A549 (cell line): Measurements from ENCODE around the gene PELI1. TPM values are rescaled to one million over a fixed set of nuclear protein-coding genes. Genes with fewer than 3 reads are reported as not detected.

Experiments
- ATAC-seq, 2 experiments: fragments of 200-7000 bp in 1 of 2; fragments of >200 bp in 1 of 2; cut with Nextera tagmentation in 1 of 2; cut with Tn5 transposase in 1 of 2; 3 replicates each; pipeline versions ENCODE4 v1.8.0 to v1.9.1; 2018 to 2020; ENCODE audit warnings: mild to moderate bottlenecking in 1 of 2, moderate library complexity in 1 of 2
- CTCF ChIA-PET: fragments of 300-600 bp; sonication (Branson Sonifier 250); formaldehyde crosslinking; extraction: SDS; loops from one replicate; lab custom pipeline; 2021; ENCODE audit warnings: antibody characterized with exemption, inconsistent platforms; lab: Yijun Ruan, JAX
- POLR2A ChIA-PET: fragments of 350-600 bp; formaldehyde crosslinking; extraction: SDS; loops from one replicate; lab custom pipeline; 2021; ENCODE audit warnings: antibody characterized with exemption, inconsistent platforms; lab: Yijun Ruan, JAX
- DNase-seq, 2 experiments: peaks; one replicate each; pipeline versions ENCODE4 v3.0.0 to v3.0.0-alpha.2; 2011 to 2016; ENCODE audit warnings: low read depth in 1 of 2, low spot score in 1 of 2
- FAIRE-seq: peaks from 2 replicates; lab custom pipeline; 2011; peaks lifted over from hg19 to GRCh38; lab: Jason Lieb, UNC
- H3K27ac ChIP-seq, 2 experiments: fragments of >200 bp; sonication (Bioruptor Twin); formaldehyde crosslinking; 3 replicates each; pipeline ENCODE4 v1.5.1; 2016 to 2017
- H3K4me1 ChIP-seq: fragments of >200 bp; sonication (Bioruptor Twin); formaldehyde crosslinking; 3 replicates; pipeline ENCODE4 v1.6.1; 2016
- H3K4me2 ChIP-seq: fragments of >200 bp; sonication (Bioruptor Twin); formaldehyde crosslinking; 3 replicates; pipeline ENCODE4 v1.6.1; 2016
- H3K4me3 ChIP-seq: fragments of >200 bp; sonication (Bioruptor Twin); formaldehyde crosslinking; 3 replicates; pipeline ENCODE4 v1.5.1; 2016
- H3K9me3 ChIP-seq: fragments of >200 bp; sonication (Bioruptor Twin); formaldehyde crosslinking; 3 replicates; pipeline ENCODE4 v1.6.1; 2016
- CHD2 ChIP-seq: fragments of 150-350 bp; IDR thresholded peaks from 2 replicates; pipeline ENCODE4 v1.6.1; 2014; ENCODE audit warnings: low read length; ENCODE audit not compliant: partially characterized antibody
- EHMT2 ChIP-seq: fragments of 200-600 bp; sonication (generic); IDR thresholded peaks from 2 replicates; pipeline ENCODE4 v1.6.1; 2016; ENCODE audit warnings: antibody characterized with exemption, low read depth, mild to moderate bottlenecking, moderate library complexity
- EP300 ChIP-seq, 2 experiments: fragments of >200 bp; sonication (Bioruptor Twin); formaldehyde crosslinking; IDR thresholded peaks; 2 replicates in 1 of 2; 3 replicates in 1 of 2; pipeline ENCODE4 v1.6.1; 2016 to 2017
- ESRRA ChIP-seq: fragments of 150-350 bp; IDR thresholded peaks from 2 replicates; pipeline ENCODE4 v1.6.1; 2014; ENCODE audit warnings: mild to moderate bottlenecking, low read length, borderline replicate concordance
- FOSB ChIP-seq: fragments of 250-450 bp; sonication (Bioruptor Pico); IDR thresholded peaks from 2 replicates; pipeline ENCODE4 v1.5.0; 2020; ENCODE audit warnings: mild to moderate bottlenecking, moderate library complexity
- FOSL2 ChIP-seq, 2 experiments: fragments of 450-650 bp in 1 of 2; fragments of >200 bp in 1 of 2; sonication (Bioruptor Twin) in 1 of 2; formaldehyde crosslinking; IDR thresholded peaks; 2 replicates each; pipeline versions ENCODE4 v1.5.0 to v1.6.1; 2016 to 2020; ENCODE audit warnings: mild to moderate bottlenecking in 1 of 2, moderate library complexity in 1 of 2
- FOXS1 ChIP-seq: fragments of 250-450 bp; sonication (Bioruptor Pico); IDR thresholded peaks from 2 replicates; pipeline ENCODE4 v1.5.0; 2020; ENCODE audit warnings: mild to moderate bottlenecking, moderate library complexity
- HOXA7 ChIP-seq: fragments of 250-450 bp; sonication (Bioruptor Pico); IDR thresholded peaks from 2 replicates; pipeline ENCODE4 v1.5.0; 2020; ENCODE audit warnings: mild to moderate bottlenecking, moderate library complexity
- JUN ChIP-seq, 2 experiments: fragments of >200 bp; sonication (Bioruptor Twin); formaldehyde crosslinking; IDR thresholded peaks; 2 replicates in 1 of 2; 3 replicates in 1 of 2; pipeline ENCODE4 v1.6.1; 2016 to 2017
- KDM1A ChIP-seq: fragments of 200-600 bp; sonication (generic); IDR thresholded peaks from 2 replicates; pipeline ENCODE4 v1.6.1; 2016; ENCODE audit warnings: low read depth, mild to moderate bottlenecking
- KDM5A ChIP-seq: fragments of 200-600 bp; sonication (generic); IDR thresholded peaks from 2 replicates; pipeline ENCODE4 v1.6.1; 2016; ENCODE audit warnings: antibody characterized with exemption, mild to moderate bottlenecking
- MAFK ChIP-seq: fragments of 450-650 bp; IDR thresholded peaks from 2 replicates; pipeline ENCODE4 v1.6.1; 2014; ENCODE audit not compliant: partially characterized antibody
- MAZ ChIP-seq: fragments of 150-350 bp; IDR thresholded peaks from 2 replicates; pipeline ENCODE4 v1.6.1; 2014; ENCODE audit warnings: antibody characterized with exemption, low read depth, low read length, borderline replicate concordance
- MYC ChIP-seq: IDR thresholded peaks from 2 replicates; pipeline ENCODE4 v1.6.1; 2012; ENCODE audit warnings: mild to moderate bottlenecking, inconsistent platforms, low read length, improper control_type of control experiment, borderline replicate concordance
- NPAS2 ChIP-seq: fragments of 250-450 bp; sonication (Bioruptor Pico); IDR thresholded peaks from 2 replicates; pipeline ENCODE4 v1.8.0; 2022; ENCODE audit warnings: mild to moderate bottlenecking, moderate library complexity, borderline replicate concordance
- NR3C1 ChIP-seq: fragments of >200 bp; sonication (Bioruptor Twin); formaldehyde crosslinking; IDR thresholded peaks from 3 replicates; pipeline ENCODE4 v1.6.1; 2017
- POLR2A ChIP-seq: IDR thresholded peaks from 2 replicates; pipeline ENCODE4 v1.6.1; 2012; ENCODE audit warnings: mild to moderate bottlenecking, low read length
- POLR2AphosphoS2 ChIP-seq: conservative IDR thresholded peaks from 2 replicates; pipeline ENCODE4 v1.6.1; 2012; ENCODE audit warnings: low read length, improper control_type of control experiment, inconsistent platforms
- RAD21 ChIP-seq, 2 experiments: fragments of >200 bp in 1 of 2; sonication (Bioruptor Twin) in 1 of 2; formaldehyde crosslinking in 1 of 2; IDR thresholded peaks in 1 of 2; conservative IDR thresholded peaks in 1 of 2; 2 replicates in 1 of 2; 3 replicates in 1 of 2; pipeline ENCODE4 v1.6.1; 2012 to 2018; ENCODE audit warnings: inconsistent platforms in 1 of 2
- RARB ChIP-seq: fragments of 250-450 bp; sonication (Bioruptor Pico); IDR thresholded peaks from 2 replicates; pipeline ENCODE4 v1.8.0; 2021; ENCODE audit warnings: mild to moderate bottlenecking, moderate library complexity
- RNF2 ChIP-seq: fragments of 200-600 bp; sonication (generic); IDR thresholded peaks from 2 replicates; pipeline ENCODE4 v1.6.1; 2016; ENCODE audit warnings: low read depth, mild to moderate bottlenecking, antibody characterized with exemption, moderate library complexity, borderline replicate concordance
- TFCP2L1 ChIP-seq: fragments of 250-450 bp; sonication (Bioruptor Pico); IDR thresholded peaks from 2 replicates; pipeline ENCODE4 v1.5.0; 2021; ENCODE audit warnings: mild to moderate bottlenecking
- ZNF302 ChIP-seq: fragments of 250-450 bp; sonication (Bioruptor Pico); IDR thresholded peaks from 2 replicates; pipeline ENCODE4 v1.9.0; 2021; ENCODE audit warnings: inconsistent platforms, mild to moderate bottlenecking, moderate library complexity
- WGBS: methylation state at CpG from one replicate; pipeline ENCODE4 v1.1.6; 2017; ENCODE audit errors: missing lambda C conversion rate; 5-methylcytosine and 5-hydroxymethylcytosine counted together
- polyA plus RNA-seq, 4 experiments: library from polyadenylated mRNA; depleted of rRNA in 3 of 4; stranded (reverse); fragments of >200 nt; fragmentation: RNase III in 1 of 4; extraction: RNeasy Plus Mini Kit Qiagen cat#74134 plus additional on column Dnase treatment in 1 of 4; gene quantifications; 2 replicates in 3 of 4; 3 replicates in 1 of 4; pipeline ENCODE4 v1.2.3, GENCODE V29; 2011 to 2017
- TF ChIP-seq, protein P1 (sequence below): IDR thresholded peaks from 2 replicates; pipeline ENCODE4 v1.6.1; 2012; ENCODE audit warnings: low read depth, borderline replicate concordance
- TF ChIP-seq, protein P2 (sequence below): fragments of >200 bp; sonication (Bioruptor Twin); formaldehyde crosslinking; IDR thresholded peaks from 3 replicates; pipeline ENCODE4 v1.5.1; 2016
- TF ChIP-seq, protein P3 (sequence below): fragments of 250-450 bp; sonication (Bioruptor Pico); IDR thresholded peaks from 2 replicates; pipeline ENCODE4 v1.5.0; 2020; ENCODE audit warnings: low read depth, mild to moderate bottlenecking, moderate library complexity
- TF ChIP-seq, protein P4 (sequence below): IDR thresholded peaks from 2 replicates; pipeline ENCODE4 v1.6.1; 2012
- TF ChIP-seq, protein P5 (sequence below): fragments of >200 bp; sonication (Bioruptor Twin); formaldehyde crosslinking; IDR thresholded peaks from 2 replicates; pipeline ENCODE4 v1.6.1; 2016
- TF ChIP-seq, protein P6 (sequence below): fragments of >200 bp; sonication (Bioruptor Twin); formaldehyde crosslinking; IDR thresholded peaks from 3 replicates; pipeline ENCODE4 v1.6.1; 2016

PELI1 gene
- polyA plus RNA-seq, 2 of the 4 experiments (the other 2 are of a cell fraction) = 2.1 to 5.1 TPM

DNA sequence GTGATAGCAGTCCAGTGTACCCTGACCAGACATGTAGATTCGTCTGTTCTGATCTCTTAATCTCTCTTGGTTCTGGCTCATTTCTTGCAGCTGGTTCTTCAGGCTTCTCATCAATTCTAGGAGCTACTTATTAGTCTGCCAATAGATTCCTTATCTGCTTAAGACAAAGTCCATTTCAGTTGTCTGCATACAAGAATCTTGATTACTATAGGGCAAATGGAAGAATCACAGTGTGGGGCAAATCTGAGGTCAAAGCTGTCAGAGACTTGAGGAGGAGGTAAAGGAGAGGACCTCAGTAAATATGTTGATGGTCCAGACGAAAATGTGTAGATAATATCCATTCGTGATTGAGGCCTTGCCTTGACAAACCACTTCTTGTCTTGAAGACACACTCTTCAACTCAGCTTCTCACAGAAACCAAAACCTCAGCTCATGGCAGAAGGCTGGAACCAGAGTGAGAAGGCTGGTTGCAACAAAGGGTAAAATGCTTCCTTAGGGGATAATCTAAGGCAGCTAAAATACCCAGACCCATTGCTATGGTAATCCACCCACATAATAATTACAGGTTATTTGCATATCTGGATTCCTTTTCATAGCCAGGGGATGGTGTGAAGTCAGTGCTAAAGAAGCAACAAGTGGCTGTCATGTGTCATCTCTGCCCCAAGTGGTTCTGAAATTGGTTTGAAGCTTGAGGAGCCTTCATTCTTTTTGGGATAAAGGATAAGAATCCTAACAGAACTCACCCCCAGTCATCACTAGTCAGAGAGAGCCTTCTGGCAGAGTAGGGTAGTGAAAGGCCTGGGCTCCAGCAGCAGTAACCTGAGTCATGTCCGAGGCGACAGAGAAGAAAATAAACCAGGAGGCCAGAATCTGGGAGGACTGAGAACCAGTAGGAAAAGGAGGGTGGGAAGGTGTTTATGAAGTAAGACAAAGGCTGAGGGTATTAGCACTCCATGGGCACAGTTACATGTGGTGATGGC lies 29.2 kb upstream of the PELI1 start (continued):
- TF ChIP-seq, protein P1, sequence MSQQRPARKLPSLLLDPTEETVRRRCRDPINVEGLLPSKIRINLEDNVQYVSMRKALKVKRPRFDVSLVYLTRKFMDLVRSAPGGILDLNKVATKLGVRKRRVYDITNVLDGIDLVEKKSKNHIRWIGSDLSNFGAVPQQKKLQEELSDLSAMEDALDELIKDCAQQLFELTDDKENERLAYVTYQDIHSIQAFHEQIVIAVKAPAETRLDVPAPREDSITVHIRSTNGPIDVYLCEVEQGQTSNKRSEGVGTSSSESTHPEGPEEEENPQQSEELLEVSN = no peak
- TF ChIP-seq ZNF302 (CRISPR knock-in tag) = no peak
- no peak for TF ChIP-seq HOXA7 (CRISPR knock-in tag)
- TF ChIP-seq POLR2AphosphoS2 = no peak

DNA sequence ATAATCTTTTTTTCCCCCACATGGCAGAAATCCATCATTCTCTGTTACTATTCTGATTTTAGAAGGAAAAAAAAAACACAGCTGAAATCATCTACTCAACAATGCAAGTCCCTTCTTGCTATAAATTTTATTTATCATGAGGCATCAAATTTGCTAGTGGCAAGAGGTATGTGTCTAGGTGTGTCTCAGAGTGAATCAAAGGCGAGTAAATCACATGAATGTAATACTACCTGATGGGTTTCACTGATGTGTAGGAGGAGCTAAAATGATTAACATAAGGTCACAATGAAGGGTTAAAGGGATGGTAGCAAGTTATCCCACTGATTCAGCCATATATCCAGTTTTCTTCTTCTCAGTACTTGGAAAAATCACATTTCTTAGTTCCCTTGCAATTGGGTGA lies 24.5 kb upstream of the PELI1 start:
- POLR2A ChIA-PET = no interaction called here
- H3K4me3 ChIP-seq = no peak overlapping the region
- DNase-seq (no peak), FAIRE-seq (no peak), ATAC-seq (no peak)
- no peak overlapping the region for H3K27ac ChIP-seq
- H3K4me2 ChIP-seq = no peak overlapping the region
- H3K4me1 ChIP-seq = no peaks in the 10 kb centered on the region
- TF ChIP-seq RNF2 (no peak), FOSB (CRISPR knock-in tag) (no peak), RAD21 (conservative IDR thresholded peaks at IDR 0.05 in 1 of 2, IDR thresholded peaks at IDR 0.05 in 1 of 2) (no peak), POLR2A (no peak), EHMT2 (no peak), NR3C1 (no peak), FOXS1 (no peak), JUN (IDR thresholded peaks at IDR 0.05) (no peak), MAZ (no peak), POLR2AphosphoS2 (no peak), KDM1A (no peak), RARB (no peak), MYC (no peak), FOSL2 (IDR thresholded peaks at IDR 0.05) (no peak), FOSL2 (CRISPR knock-in tag; IDR thresholded peaks at IDR 0.05) (no peak), ESRRA (no peak), ZNF302 (CRISPR knock-in tag) (no peak), TFCP2L1 (CRISPR knock-in tag) (no peak), NPAS2 (CRISPR knock-in tag) (no peak)
- TF ChIP-seq, protein P2, sequence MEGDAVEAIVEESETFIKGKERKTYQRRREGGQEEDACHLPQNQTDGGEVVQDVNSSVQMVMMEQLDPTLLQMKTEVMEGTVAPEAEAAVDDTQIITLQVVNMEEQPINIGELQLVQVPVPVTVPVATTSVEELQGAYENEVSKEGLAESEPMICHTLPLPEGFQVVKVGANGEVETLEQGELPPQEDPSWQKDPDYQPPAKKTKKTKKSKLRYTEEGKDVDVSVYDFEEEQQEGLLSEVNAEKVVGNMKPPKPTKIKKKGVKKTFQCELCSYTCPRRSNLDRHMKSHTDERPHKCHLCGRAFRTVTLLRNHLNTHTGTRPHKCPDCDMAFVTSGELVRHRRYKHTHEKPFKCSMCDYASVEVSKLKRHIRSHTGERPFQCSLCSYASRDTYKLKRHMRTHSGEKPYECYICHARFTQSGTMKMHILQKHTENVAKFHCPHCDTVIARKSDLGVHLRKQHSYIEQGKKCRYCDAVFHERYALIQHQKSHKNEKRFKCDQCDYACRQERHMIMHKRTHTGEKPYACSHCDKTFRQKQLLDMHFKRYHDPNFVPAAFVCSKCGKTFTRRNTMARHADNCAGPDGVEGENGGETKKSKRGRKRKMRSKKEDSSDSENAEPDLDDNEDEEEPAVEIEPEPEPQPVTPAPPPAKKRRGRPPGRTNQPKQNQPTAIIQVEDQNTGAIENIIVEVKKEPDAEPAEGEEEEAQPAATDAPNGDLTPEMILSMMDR = no peak
- 64% methylated on average over 1 of the region's 1 CpG for WGBS
- CTCF ChIA-PET = interaction anchor here (1.0 kb wide), 2 partner anchors 29 to 119 kb away, joined by 3 to 4 read pairs; no protein-coding TSS in a partner anchor
- H3K9me3 ChIP-seq = no peaks in the 10 kb centered on the region

DNA sequence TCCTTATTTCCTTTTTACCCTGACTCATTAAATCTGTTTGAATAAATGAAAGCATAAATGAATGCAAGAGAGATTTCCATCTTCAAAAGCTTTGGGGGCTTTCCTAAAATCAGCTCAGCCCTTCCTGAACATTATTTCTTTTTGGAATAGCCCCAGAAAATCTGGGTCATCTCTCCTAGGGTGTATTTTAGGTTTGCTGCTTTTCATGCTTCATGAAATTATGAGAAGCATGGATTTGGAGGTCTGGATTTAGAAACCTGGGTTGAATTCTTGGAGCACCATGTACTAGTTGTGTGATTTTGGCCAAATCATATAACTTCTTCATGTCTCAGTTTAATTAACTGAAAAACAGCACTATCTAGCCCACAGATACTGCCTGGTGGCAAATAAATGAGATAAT lies 24.0 kb upstream of the PELI1 start:
- no peak for ATAC-seq
- no peak overlapping the region for H3K27ac ChIP-seq
- TF ChIP-seq JUN (IDR thresholded peaks at IDR 0.05) = no peak
- TF ChIP-seq CHD2 = no peak
- no peak for TF ChIP-seq TFCP2L1 (CRISPR knock-in tag)
- TF ChIP-seq, protein P3, sequence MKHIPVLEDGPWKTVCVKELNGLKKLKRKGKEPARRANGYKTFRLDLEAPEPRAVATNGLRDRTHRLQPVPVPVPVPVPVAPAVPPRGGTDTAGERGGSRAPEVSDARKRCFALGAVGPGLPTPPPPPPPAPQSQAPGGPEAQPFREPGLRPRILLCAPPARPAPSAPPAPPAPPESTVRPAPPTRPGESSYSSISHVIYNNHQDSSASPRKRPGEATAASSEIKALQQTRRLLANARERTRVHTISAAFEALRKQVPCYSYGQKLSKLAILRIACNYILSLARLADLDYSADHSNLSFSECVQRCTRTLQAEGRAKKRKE (CRISPR knock-in tag) = no peak
- no peak for TF ChIP-seq KDM5A
- TF ChIP-seq RARB = no peak
- TF ChIP-seq EP300 (IDR thresholded peaks at IDR 0.05) = no peak
- TF ChIP-seq ESRRA = no peak
- TF ChIP-seq, protein P4, sequence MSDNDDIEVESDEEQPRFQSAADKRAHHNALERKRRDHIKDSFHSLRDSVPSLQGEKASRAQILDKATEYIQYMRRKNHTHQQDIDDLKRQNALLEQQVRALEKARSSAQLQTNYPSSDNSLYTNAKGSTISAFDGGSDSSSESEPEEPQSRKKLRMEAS = no peak
- TF ChIP-seq, protein P1 = no peak
- TF ChIP-seq ZNF302 (CRISPR knock-in tag) = no peak
- no peak for TF ChIP-seq FOSB (CRISPR knock-in tag)
- TF ChIP-seq, protein P5, sequence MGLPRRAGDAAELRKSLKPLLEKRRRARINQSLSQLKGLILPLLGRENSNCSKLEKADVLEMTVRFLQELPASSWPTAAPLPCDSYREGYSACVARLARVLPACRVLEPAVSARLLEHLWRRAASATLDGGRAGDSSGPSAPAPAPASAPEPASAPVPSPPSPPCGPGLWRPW = no peak
- no peak for TF ChIP-seq HOXA7 (CRISPR knock-in tag)
- TF ChIP-seq MAFK = no peak
- TF ChIP-seq, protein P6, sequence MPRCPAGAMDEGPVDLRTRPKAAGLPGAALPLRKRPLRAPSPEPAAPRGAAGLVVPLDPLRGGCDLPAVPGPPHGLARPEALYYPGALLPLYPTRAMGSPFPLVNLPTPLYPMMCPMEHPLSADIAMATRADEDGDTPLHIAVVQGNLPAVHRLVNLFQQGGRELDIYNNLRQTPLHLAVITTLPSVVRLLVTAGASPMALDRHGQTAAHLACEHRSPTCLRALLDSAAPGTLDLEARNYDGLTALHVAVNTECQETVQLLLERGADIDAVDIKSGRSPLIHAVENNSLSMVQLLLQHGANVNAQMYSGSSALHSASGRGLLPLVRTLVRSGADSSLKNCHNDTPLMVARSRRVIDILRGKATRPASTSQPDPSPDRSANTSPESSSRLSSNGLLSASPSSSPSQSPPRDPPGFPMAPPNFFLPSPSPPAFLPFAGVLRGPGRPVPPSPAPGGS = no peak
- POLR2A ChIA-PET = no interaction called here
- CTCF ChIA-PET = interaction anchor here (0.6 to 1.1 kb wide), 4 partner anchors 11 to 119 kb away, joined by 3 to 4 read pairs (median 3); no protein-coding TSS in a partner anchor
- H3K9me3 ChIP-seq = no peaks in the 10 kb centered on the region
- DNase-seq = no peak
- no peaks in the 10 kb centered on the region for H3K4me1 ChIP-seq
- no peak overlapping the region for H3K4me2 ChIP-seq
- H3K4me3 ChIP-seq = no peak overlapping the region
- FAIRE-seq = no peak
